Endothelial cell of hepatic sinusoid (primary cell): Measurements from ENCODE around the gene KLLN.
"Not testable (repeated sequence)": the region's sequence is repeated elsewhere in the genome, so short reads cannot be mapped to it uniquely, and the experiment has no call there.

Source experiments
- in situ Hi-C: cut with HindIII; loops from 2 replicates; pipeline ENCODE4 v1.10.0; 2017; ENCODE audit warnings: low sequenced_read_pairs

KLLN gene, protein sequence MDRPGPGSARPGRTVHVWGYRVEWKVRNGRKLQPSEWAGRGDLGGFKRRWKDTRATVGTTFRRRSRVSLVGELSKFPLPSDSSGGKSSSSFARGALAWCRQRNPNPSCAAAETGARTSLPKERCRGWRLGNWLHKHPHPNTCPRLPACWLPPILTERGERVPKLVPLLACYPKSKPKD

DNA sequence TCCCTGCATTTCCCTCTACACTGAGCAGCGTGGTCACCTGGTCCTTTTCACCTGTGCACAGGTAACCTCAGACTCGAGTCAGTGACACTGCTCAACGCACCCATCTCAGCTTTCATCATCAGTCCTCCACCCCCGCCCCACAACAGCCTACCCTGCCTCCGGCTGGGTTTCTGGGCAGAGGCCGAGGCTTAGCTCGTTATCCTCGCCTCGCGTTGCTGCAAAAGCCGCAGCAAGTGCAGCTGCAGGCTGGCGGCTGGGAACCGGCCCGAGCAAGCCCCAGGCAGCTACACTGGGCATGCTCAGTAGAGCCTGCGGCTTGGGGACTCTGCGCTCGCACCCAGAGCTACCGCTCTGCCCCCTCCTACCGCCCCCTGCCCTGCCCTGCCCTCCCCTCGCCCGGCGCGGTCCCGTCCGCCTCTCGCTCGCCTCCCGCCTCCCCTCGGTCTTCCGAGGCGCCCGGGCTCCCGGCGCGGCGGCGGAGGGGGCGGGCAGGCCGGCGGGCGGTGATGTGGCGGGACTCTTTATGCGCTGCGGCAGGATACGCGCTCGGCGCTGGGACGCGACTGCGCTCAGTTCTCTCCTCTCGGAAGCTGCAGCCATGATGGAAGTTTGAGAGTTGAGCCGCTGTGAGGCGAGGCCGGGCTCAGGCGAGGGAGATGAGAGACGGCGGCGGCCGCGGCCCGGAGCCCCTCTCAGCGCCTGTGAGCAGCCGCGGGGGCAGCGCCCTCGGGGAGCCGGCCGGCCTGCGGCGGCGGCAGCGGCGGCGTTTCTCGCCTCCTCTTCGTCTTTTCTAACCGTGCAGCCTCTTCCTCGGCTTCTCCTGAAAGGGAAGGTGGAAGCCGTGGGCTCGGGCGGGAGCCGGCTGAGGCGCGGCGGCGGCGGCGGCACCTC, at the start of gene KLLN, which contains the start of gene PTEN:
KLLN (minus strand) TSS at position 481 of the 891 bp plus-strand sequence. CDS start 1,046 bp downstream, outside the sequence.
PTEN (plus strand) TSS at position 573 of the 891 bp plus-strand sequence. CDS start 845 bp downstream, outside the sequence.
- in situ Hi-C loops = no loop called here

DNA sequence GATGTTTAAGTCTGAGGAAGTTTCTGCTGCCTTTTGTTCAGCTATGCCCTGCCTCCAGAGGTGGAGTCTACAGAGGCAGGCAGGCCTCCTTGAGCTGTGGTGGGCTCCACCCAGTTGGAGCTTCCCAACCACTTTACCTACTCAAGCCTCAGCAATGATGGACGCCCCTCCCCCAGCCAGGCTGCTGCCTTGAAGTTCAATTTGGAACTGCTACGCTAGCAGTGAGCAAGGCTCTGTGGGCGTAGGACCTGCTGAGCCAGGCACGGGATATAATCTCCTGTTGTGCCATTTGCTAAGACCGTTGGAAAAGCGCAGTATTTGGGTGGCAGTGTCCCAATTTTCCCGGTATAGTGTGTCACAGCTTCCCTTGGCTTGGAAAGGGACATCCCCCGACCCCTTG, 40.1 kb upstream of the KLLN start:
- in situ Hi-C loops = not testable (repeated sequence)

DNA sequence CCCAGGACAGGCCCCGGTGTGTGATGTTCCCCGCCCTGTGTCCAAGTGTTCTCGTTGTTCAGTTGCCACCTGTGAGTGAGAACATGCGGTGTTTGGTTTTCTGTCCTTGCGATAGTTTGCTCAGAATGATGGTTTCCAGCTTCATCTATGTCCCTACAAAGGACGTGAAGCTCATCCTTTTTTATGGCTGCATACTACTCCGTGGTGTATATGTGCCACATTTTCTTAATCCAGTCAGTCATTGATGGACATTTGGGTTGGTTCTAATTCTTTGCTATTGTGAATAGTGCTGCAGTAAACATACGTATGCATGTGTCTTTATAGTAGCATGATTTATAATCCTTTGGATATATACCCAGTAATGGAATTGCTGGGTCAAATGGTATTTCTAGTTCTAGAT, 34.6 kb upstream of the KLLN start:
- in situ Hi-C loops = not testable (repeated sequence)

DNA sequence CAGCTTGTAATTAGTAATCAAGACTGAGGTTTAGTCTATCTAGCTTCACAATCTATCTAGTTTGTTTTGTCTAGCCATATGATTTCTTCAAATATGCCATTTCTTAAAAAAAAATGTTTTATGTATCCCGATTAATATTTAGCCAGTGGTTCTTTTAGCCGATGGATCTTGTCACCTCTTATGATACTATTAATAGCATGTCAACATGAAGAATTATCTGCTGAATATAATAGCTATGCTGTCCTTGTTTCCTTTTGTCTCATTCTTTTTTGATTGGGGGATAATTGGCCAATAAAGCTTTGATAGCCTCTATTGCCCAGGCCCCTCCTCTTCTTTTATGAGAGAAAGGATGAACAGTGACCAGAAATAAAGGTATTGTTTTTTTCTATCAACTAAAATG, 32.9 kb upstream of the KLLN start:
- in situ Hi-C loops = no loop called here

DNA sequence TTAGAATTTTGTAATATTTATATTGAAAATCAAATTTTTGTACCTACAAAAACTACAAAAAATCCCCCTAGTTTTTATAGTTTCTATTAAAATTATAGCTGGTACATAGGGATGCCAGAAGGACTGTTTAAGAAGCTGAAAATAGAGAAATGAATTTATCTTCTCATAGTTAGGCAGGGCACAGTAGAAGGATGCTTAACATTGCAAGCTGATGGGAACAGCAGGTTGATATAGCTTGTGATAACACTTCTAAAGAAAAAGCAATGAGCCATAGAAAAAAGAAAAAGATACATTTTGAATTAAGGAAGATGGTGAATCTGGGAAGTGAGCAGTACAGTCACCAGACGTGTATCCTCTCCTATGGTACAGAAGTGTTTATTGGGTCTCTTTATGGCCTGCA, 32.1 kb upstream of the KLLN start:
- in situ Hi-C loops = no loop called here

DNA sequence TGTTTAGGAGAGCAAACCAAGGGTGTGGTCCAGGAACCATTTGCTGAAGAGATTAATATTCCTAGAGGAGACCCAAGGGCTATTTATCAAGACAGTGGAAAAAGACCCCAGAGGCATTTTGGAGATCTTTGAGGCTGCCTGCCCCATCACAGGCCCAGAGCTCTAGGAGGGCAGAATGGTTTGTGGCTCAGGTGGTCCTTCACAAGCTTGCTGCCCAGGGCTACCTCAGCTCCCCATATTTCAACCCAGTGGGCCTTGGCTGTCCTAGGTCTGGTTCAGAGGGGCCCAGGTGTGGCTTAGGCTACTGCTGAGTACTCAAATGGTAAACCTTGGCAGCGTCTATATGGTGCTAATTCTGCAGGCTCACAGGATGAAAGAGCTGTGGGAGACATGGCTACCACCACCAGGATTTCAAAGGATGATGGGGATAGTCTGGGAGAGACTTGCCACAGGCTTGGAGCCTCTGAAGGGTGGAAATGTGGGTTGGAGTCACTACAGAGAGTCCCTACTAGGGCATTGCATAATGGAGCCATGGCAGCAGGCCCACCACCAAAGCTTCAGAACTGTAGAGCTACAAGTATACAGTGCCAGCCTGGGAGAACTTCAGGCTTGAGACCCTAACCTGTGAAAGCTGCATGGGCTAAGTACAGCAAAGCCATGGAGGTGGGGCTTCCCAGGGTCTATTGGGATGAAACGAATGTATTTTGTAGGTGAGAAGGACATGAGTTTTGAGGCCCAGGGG, 24.4 kb upstream of the KLLN start:
- in situ Hi-C loops = no loop called here

DNA sequence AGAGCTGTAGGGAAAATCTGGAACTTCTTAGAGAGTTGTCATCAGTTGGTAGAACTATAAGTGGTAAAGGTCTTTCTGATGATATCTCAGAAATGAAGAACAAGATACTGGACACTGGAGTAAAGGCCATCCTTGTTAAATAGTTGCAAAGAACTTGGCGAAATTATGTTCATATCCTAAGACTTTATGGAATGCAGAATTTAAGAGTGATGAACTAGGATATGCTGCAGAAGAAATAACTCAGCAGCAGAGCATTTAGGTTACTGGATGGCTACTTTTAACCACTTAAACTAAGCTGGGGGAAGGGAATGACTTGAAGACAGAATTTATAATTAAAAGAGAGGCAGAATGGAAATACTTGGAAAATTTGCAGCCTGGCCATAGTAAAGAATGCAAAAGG, 23.8 kb upstream of the KLLN start:
- in situ Hi-C loops = no loop called here

DNA sequence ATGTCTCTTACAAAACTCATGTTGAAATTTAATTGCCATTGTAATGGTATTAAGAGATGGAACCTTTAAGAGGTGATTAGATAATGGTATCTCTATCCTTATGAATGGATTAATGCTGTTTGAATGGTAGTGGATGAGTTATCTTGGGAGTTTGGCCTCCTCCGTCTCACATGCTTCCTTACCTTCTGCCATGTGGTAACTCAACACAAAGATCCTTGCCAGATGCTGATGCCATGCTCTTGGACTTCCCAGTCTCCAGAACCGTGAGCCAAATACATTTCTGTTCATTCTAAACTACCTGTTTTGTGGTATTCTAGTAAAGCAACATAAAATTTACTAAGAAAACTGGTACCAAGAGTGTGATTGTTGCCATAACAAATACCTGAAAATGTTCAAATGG, 23.3 kb upstream of the KLLN start:
- in situ Hi-C loops = no loop called here

DNA sequence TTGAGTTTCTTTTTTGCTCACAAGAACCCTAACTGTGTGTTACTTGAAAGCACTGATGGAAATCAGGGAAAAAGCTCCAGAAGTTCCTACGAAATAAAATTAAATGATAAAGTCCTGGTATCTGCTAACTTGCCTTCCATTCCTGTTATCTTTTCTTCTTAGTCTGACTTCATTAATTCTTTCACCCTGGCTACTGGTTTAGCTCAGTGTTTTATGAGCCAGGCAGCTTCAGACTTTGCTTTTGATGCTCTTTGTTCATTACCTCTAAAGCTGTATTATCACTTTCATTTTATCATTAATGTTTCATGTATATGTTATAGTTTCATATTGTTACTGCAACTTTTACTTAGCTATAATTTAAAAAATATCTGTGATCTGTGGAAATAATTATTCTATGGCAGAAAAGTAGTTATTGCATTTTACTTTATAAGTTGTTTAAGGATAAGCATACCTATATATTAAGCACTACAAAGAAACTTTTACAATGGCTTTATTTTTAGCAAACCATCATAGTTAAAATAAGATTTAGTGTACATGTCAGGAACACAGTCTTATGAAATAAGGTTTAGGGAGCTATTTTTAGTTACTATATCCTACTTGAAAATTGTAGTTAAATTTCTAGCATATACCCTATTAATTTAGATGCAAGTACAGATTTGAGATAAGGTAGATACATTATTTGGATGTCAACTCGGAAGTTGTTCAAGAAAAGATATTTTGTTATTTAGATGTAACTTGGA, 19.4 kb upstream of the KLLN start:
- in situ Hi-C loops = no loop called here

DNA sequence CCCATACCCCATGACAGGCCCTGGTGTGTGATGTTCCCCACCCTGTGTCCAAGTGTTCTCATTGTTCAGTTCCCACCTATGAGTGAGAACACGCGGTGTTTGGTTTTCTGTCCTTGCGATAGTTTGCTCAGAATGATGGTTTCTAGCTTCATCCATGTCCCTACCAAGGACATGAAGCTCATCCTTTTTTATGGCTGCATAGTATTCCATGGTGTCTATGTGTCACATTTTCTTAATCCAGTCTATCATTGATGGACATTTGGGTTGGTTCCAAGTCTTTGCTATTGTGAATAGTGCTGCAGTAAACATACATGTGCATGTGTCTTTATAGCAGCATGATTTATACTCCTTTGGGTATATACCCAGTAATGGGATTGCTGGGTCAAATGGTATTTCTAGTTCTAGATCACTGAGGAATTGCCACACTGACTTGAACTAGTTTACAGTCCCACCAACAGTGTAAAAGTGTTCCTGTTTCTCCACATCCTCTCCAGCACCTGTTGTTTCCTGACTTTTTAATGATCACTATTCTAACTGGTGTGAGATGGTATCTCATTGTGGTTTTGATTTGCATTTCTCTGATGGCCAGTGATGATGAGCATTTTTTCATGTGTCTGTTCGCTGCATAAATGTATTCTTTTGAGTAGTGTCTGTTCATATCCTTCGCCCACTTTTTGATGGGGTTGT, 18.2 kb upstream of the KLLN start:
- in situ Hi-C loops = not testable (repeated sequence)

DNA sequence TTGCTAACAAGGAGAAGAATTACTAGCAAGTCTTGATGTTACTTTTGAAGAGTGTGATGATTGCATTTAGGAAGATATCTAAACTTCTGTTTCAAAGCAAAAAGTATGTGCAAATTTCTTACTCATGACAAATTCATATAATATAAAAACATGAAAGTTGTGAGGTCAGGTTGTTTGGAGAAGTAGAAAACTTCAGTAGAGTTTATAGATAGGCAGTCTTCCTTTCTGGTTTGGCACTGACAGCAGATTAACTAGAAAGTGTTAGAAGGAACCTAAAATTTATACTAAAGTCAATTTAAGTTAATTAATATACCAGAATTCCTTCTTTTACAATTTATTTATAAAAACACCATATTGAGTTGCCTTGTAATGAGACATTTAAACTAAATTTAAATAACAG, 17.0 kb upstream of the KLLN start:
- in situ Hi-C loops = no loop called here

DNA sequence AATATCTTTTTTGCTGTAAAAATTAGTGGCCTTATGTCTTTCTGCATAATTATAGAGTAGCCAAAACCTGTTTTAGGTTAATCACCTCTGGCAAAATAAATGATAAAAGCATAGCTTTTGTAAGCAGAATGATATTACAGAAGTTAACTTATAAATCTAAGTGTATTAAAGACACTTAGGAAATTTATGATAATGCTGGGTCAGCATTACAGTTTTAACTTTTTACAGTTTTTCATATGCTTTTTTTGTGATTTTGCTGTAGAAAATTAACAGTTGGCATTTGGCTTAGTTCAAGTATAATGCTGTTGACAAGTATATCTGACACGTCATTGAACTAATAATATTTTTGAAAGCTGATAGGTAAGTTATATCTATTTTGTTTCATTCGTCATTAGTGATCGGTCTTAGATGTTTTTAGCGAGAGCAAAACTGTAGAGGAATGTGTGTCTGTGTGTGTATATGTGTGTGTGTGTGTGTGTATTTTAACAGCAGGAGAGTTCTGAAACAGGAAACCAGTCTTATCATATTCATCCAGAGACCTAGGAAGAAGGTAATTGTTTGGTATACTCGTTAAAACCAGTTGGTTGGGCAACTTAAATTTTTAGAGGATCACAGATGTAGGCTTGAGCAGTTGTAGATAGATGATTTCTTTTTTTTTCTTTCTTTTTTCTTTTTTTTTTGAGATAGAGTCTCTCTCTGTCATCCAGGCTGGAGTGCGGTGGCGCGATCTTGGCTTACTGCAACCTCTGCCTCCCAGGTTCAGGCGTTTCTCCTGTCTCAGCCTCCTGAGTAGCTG, 15.5 kb upstream of the KLLN start:
- in situ Hi-C loops = no loop called here

DNA sequence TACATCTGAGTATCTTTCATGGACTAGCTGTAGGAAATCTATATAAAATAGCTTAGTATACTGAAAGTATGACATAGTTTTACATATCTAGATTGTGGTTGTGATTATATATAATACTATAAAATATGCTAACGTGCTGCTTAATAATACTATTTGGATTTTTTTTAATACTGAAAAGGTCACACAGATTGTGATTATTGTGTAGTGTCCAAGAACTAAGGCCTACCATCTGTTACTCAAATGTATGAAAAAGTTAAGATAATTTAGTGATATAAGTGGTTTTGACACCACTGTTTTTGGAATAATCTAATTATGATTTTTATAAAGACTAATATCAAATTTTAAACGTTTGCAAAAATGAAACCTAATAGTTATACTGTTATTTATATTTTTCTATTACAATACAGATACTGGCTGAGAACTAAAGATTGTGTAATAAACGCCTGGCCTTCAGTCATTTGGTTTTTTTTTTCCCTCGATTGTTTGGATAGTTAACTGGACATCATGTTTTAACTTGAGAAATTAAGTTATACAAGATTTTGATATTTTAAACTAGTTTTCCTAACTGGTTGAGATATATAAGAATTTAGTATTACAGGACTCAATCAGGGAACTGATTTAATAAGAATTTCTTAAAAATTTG, 12.7 kb upstream of the KLLN start:
- in situ Hi-C loops = no loop called here

DNA sequence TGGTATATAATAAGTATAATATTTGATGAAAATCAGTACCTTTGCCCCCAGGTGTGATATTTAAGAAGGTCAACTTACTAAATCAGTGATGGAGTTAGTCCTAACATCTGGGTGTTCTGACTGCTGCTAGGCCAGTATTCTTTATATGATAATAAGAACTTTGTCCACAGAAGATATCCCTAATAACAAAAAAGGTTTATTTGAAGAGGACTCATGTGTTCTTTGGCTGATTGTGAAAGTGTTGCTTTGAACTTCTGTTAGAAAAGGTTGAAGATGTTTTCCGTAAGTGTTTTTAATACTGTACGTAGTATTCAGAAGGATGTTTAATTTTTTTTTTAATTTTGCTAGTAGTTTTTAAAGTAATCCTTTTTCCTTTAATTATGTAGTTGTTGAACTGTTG, 10.3 kb upstream of the KLLN start:
- in situ Hi-C loops = loop anchor here (5.0 kb wide), 1 partner anchor 54 kb away; no protein-coding TSS in a partner anchor

DNA sequence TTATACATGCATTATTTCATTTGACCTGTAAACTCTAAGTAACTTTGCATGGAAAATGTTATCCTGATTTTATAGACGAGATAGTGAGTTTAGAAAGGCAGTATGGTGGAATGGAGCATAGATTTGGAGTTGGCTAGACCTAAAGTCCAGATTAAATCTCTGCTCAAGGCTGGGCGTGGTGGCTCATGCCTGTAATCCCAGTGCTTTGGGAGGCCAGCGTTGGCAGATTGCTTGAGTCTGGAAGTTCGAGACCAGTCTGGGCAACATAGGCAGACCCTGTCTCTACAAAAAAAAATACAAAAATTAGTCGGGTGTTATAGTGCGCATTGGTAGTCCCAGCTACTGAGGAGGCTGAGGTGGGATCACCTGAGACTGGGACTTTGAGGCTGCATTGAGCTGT, 9.5 kb upstream of the KLLN start:
- in situ Hi-C loops = loop anchor here (5.0 kb wide), 1 partner anchor 54 kb away; no protein-coding TSS in a partner anchor

DNA sequence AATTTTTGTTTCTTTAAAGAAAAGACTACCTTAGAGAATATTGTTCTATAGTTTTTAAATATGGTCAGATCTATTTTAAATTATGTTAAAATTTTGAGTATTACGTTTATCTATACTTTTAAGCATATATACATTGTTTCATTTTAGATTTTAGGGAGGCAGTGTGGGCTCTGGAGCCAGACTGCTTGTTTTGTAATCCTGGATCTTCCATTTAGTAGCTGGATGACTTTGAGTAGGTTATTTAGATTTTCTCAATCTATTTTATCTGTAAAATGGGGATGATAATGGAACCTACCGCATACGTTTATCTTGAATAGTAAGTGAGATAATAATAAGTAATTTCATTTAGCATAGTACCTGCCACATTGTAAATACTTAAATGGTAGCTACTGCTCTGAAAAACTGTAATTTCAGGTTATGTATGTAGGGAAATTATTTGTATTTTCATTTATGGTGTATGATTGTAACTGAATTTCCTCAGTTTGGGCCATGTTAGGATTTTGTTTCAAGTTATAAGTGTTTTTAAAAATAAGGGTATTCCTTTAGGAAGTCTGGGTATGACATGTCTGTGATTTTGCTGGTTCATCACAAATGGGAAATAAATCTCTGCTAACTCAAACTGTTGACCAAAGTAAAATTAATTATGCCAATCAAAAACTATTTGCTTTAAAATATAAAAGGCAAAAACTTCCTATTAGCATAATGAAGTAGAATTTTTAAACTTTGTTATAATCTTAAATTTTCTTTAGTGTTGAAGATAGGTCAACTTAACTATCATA, 6.6 kb upstream of the KLLN start:
- in situ Hi-C loops = loop anchor here (5.0 kb wide), 1 partner anchor 57 kb away; no protein-coding TSS in a partner anchor

DNA sequence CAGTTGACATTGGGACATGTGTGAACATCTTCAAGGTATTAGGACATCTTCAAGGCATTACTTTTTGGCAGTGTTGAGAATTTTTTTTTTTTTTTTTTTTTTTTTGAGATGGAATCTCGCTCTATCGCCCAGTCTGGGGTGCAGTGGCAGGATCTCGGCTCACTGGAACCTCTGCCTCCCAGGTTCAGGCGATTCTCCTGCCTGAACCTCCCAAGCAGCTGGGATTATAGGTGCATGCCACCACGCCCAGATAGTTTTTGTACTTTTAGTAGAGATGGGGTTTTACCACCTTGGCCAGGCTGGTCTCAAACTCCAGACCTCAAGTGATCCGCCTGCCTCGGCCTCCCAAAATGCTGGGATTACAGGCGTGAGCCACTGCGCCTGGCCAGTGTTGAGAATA, 5.8 kb upstream of the KLLN start:
- in situ Hi-C loops = not testable (repeated sequence)

DNA sequence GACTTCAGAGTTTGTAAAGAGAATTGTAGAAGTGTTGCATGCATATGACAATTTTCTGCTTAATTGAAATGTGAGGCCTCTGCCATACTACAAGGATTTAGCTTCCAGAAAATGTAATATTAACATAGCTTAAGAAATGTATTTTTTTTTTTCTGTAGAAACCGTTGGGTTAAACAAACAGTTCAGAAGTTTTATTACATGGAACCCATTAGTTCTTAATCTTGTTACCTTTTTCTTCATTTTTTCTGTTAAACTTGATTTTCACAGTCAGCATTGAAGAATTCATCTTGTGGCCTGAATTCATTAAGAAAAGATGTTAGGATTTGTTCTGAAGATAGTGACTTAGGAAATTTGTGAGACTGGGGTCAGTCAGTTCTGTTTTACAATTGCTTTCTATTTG, 4.9 kb upstream of the KLLN start:
- in situ Hi-C loops = no loop called here
